ENCODE data around the gene SORCS3.

The SORCS3 gene

GRCh38 chr10:105278439-105278838, 637.3 kb downstream of the SORCS3 start:
- no peak for ATAC-seq

GRCh38 chr10:105279101-105279500, 638.0 kb downstream of the SORCS3 start:
- ATAC-seq = no peak

GRCh38 chr10:105280895-105281294, 639.8 kb downstream of the SORCS3 start:
- ATAC-seq = no peak

- ATAC-seq = no peak
Measured at GRCh38 chr10:105284476-105285215, 643.6 kb downstream of the SORCS3 start.

DNA sequence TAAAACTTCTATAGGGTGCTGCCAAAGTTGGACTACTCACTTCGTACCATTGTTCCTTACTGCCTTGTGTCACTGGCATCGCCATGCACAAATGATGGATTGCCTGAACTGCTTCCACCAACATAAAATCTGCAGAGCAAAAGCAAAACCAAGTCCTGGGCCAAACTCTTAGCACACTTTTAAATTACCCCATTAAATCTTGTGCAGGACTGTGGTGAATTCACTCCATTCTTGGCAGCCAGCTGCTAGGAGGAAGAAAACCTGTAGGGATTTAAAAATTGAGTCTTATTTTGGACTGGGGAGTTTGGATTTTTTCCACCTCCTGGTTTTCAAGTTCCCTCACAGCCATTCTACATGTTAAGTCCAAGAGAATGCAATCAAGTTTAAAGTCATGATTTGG, 646.9 kb downstream of the SORCS3 start:
- no peak for ATAC-seq

GRCh38 chr10:105288613-105289012, 647.5 kb downstream of the SORCS3 start:
- ATAC-seq = no peak

DNA sequence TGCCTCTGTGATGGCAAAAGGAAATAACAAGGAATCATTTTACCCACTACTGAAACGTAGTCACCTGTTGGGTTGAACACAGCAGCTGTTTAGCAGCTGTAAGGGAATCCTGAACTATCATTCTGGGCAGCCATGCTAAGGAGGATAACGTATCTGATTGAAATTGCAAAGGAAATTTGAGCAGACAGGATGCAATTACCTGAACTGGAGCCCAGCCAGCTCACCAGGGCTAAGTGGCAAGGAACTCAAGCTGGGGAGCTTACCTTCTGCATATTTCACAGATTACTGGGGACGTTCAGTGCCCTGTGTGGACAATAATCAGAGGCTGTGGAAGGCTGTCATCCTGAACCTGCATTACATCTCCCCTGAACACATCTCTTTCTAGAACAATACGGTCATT, 650.5 kb downstream of the SORCS3 start:
- ATAC-seq = no peak

GRCh38 chr10:105292236-105292635, 651.1 kb downstream of the SORCS3 start:
- no peak for ATAC-seq

Data from activated CD4-positive, CD25-positive, alpha-beta regulatory T cell treated with anti-CD3 and anti-CD28 coated beads, Interleukin-2, amount 50 U/mL, for 24 hours (primary cell).